Endothelial cell of umbilical vein (primary cell): ENCODE results near the gene LCN6. TPM values are rescaled to one million over a fixed set of nuclear protein-coding genes. Genes with fewer than 3 reads are reported as not detected.
A peak's percentile ranks its signal among the peaks of the same experiment; 100 is the strongest.

ENCODE experiments used
- BruUV-seq: library from RNA; stranded (reverse); fragments of 400-500 nt; replicated peaks from 2 replicates; lab custom pipeline; 2021; lab: Mats Ljungman, UMichigan
- CTCF ChIA-PET: fragments of 300-600, 350-600 bp; sonication (Branson Sonifier 250); formaldehyde crosslinking; loops from one replicate; lab custom pipeline; 2021; ENCODE audit warnings: antibody characterized with exemption, inconsistent platforms; lab: Charles Lee
- POLR2A ChIA-PET: fragments of 300-600, 350-600 bp; sonication (Branson Sonifier 250); formaldehyde crosslinking; loops from one replicate; lab custom pipeline; 2021; ENCODE audit warnings: antibody characterized with exemption, inconsistent platforms; lab: Charles Lee
- DNase-seq: peaks from one replicate; pipeline ENCODE4 v3.0.0-alpha.2; 2011; ENCODE audit warnings: low read depth, low spot score
- FAIRE-seq: peaks from 2 replicates; lab custom pipeline; 2011; peaks lifted over from hg19 to GRCh38; lab: Jason Lieb, UNC
- H2AFZ ChIP-seq: 2 replicates; pipeline ENCODE4 v1.6.0; 2012; ENCODE audit warnings: low read depth, low read length, control low read depth, inconsistent platforms
- H3K27ac ChIP-seq: 2 replicates; pipeline ENCODE4 v1.5.1; 2011; ENCODE audit warnings: low read depth, mild to moderate bottlenecking, control low read depth, low read length, moderate library complexity; ENCODE audit not compliant: insufficient read depth
- H3K27me3 ChIP-seq, 2 experiments: 2 replicates each; pipeline versions ENCODE4 v1.6.0 to v1.6.1; 2011; ENCODE audit warnings: low read length in 2 of 2, mixed read lengths in 1 of 2; ENCODE audit not compliant: control insufficient read depth in 2 of 2, insufficient read depth in 2 of 2
- H3K36me3 ChIP-seq, 2 experiments: 2 replicates in 1 of 2; 3 replicates in 1 of 2; pipeline ENCODE4 v1.5.1; 2011; ENCODE audit warnings: low read length in 2 of 2, mild to moderate bottlenecking in 1 of 2, moderate library complexity in 1 of 2; ENCODE audit not compliant: control insufficient read depth in 2 of 2, insufficient read depth in 2 of 2; ENCODE audit errors: extremely low read depth in 1 of 2
- H3K4me1 ChIP-seq: 3 replicates; pipeline ENCODE4 v1.5.1; 2011; ENCODE audit warnings: mild to moderate bottlenecking, low read length; ENCODE audit not compliant: control insufficient read depth, insufficient read depth; ENCODE audit errors: extremely low read depth
- H3K4me2 ChIP-seq: 2 replicates; pipeline ENCODE4 v1.6.1; 2011; ENCODE audit warnings: low read length, control low read depth, mixed read lengths; ENCODE audit not compliant: insufficient read depth
- H3K4me3 ChIP-seq, 3 experiments: fragments of 200-600 bp in 1 of 3; sonication (generic), shearing (Covaris generic) in 1 of 3; replicated peaks in 1 of 3; 2 replicates each; pipeline ENCODE4 v1.5.1; 2011 to 2016; ENCODE audit warnings: control low read depth in 3 of 3, low read length in 3 of 3, mild to moderate bottlenecking in 2 of 3, inconsistent platforms in 1 of 3, low read depth in 1 of 3, moderate library complexity in 1 of 3; ENCODE audit not compliant: insufficient read depth in 1 of 3
- H3K79me2 ChIP-seq: 2 replicates; pipeline ENCODE4 v1.6.0; 2012; ENCODE audit warnings: low read length, inconsistent platforms; ENCODE audit not compliant: control insufficient read depth, insufficient read depth
- H3K9ac ChIP-seq: replicated peaks from 2 replicates; pipeline ENCODE3; 2011; ENCODE audit warnings: low read length, control low read depth; ENCODE audit not compliant: insufficient read depth; ENCODE audit errors: extremely low read depth
- H3K9me1 ChIP-seq: replicated peaks from 3 replicates; pipeline ENCODE4 v1.6.0; 2011; ENCODE audit warnings: mild to moderate bottlenecking, low read length; ENCODE audit not compliant: control insufficient read depth, insufficient read depth; ENCODE audit errors: extremely low read depth
- H3K9me3 ChIP-seq: replicated peaks from 2 replicates; pipeline ENCODE4 v1.5.1; 2012; ENCODE audit warnings: low read length, inconsistent platforms; ENCODE audit not compliant: control insufficient read depth, insufficient read depth
- H4K20me1 ChIP-seq: replicated peaks from 2 replicates; pipeline ENCODE3; 2011; ENCODE audit warnings: mild to moderate bottlenecking, low read length; ENCODE audit not compliant: control insufficient read depth, insufficient read depth; ENCODE audit errors: extremely low read depth
- FOS ChIP-seq: IDR thresholded peaks from 2 replicates; pipeline ENCODE4 v1.6.1; 2011; ENCODE audit warnings: mild to moderate bottlenecking, low read length, moderate library complexity, borderline replicate concordance; ENCODE audit not compliant: insufficient read depth
- GATA2 ChIP-seq: IDR thresholded peaks from 2 replicates; pipeline ENCODE4 v1.7.0; 2011; ENCODE audit warnings: low read depth, mild to moderate bottlenecking, moderate library complexity, mixed read lengths, low read length; ENCODE audit not compliant: insufficient read length, insufficient read depth
- JUN ChIP-seq: IDR thresholded peaks from 2 replicates; pipeline ENCODE4 v1.6.1; 2011; ENCODE audit warnings: borderline replicate concordance, low read depth; ENCODE audit not compliant: insufficient read length, insufficient read depth
- POLR2A ChIP-seq: IDR thresholded peaks from 2 replicates; pipeline ENCODE4 v1.6.1; 2012; ENCODE audit warnings: low read depth, mild to moderate bottlenecking, control low read depth, low read length
- POLR2AphosphoS5 ChIP-seq: IDR thresholded peaks from 2 replicates; pipeline ENCODE4 v1.6.1; 2012; ENCODE audit warnings: low read depth, mild to moderate bottlenecking, control low read depth, low read length, moderate library complexity; ENCODE audit not compliant: insufficient read depth
- dilution Hi-C: fragments of 300-500 bp; cut with MboI; formaldehyde crosslinking; loops from one replicate; pipeline ENCODE4 v1.15.0; 2019; ENCODE audit warnings: low sequenced_read_pairs; ENCODE audit not compliant: extremely low pct_ligation_motif_present
- intact Hi-C: fragments of 100-400 bp; cut with micrococcal nuclease; formaldehyde crosslinking; loops from one replicate; pipeline ENCODE4 v1.10.0; 2022
- polyA plus RNA-seq, 4 experiments: library from polyadenylated mRNA; depleted of rRNA in 3 of 4; stranded (reverse) in 3 of 4; unstranded in 1 of 4; fragments of >200 nt; gene quantifications; 2 replicates each; pipeline versions ENCODE4 v1.2.1 to v1.2.3, GENCODE V29; 2011 to 2012; ENCODE audit warnings: missing spikeins in 1 of 4
- total RNA-seq: library from RNA; stranded (reverse); gene quantifications from 2 replicates; pipeline ENCODE4 v1.2.3, GENCODE V29; 2021
- TF ChIP-seq, protein P1 (sequence below), 2 donors: IDR thresholded peaks; 1 replicate in 1 of 2; 2 replicates in 1 of 2; pipeline ENCODE4 v1.5.1; 2011; ENCODE audit warnings: low read length in 2 of 2, mild to moderate bottlenecking in 2 of 2, moderate library complexity in 2 of 2, control low read depth in 1 of 2, inconsistent platforms in 1 of 2, low read depth in 1 of 2; ENCODE audit not compliant: insufficient read depth in 1 of 2; ENCODE audit errors: extremely low read depth in 1 of 2
- TF ChIP-seq, protein P2 (sequence below): IDR thresholded peaks from 2 replicates; pipeline ENCODE4 v1.6.1; 2011; ENCODE audit not compliant: insufficient read depth, insufficient read length

The LCN6 gene
- total and polyA plus RNA-seq, 2 donors (not counting 3 experiments of a cell fraction or from before 2014, with no cell fraction given) = 0.17 TPM; not detected in 1

DNA sequence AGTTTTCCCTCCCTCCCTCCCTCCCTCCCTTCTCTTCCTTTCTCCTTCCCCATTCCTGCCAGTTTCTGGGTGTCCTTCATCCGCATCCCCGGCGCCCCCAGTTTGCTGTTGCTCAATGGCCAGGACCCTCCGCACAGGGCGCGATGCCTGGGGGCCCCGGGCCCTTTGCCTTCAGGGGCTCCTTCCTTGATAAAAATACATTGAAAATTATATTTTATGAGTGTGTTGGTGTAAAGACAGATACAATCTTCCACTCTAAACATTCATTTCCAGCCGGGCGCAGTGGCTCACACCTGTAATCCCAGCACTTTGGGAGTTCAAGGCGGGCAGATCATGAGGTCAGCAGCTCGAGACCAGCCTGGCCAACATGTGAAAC is 53.5 kb downstream of the LCN6 start:
- CTCF ChIA-PET = interaction anchor here (0.8 to 1.6 kb wide), 5 partner anchors 8 to 32 kb away, joined by 3 to 5 read pairs (median 4); no protein-coding TSS in a partner anchor

DNA sequence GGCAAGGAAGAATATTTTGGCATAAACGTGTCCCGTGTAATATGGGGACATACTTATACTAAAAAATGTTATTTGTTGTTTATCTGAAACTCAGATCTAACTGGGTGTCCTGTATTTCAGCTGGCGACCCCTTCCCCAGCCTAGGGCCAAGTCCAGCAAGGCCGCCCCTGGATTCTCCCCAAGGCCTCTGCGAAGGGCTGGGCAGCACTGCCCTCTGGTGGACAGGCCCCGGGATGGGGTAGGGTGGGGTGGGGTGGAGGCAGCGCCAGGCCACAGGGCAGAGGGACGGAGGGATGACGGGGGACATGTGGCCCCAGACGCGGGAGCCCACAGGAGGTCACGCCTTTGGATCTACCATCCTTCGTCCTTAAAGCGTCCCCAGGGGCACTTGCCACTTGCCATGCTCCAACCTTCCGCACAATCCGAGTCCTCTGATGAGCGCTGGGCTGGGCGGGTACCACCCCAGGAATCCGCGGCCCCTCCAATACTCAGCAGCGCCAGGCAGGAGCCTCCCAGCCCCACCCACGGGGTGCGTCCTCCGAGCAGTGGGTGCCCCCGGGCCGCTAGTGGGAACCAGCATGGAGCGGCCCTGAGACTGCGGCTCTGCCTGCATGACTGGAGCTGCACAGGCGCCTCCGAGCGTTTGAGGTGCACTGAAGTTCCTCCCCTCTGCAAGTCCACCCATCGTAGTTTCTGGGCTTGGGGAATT is 54.0 kb downstream of the LCN6 start:
- BruUV-seq = no TSS peak
- peak; percentile 24 for FAIRE-seq
- Histone ChIP-seq H3K4me3 (no peak overlapping the region), H3K27ac (no peak overlapping the region), H2AFZ (no peak overlapping the region), H4K20me1 (no peaks in the 10 kb centered on the region), H3K4me2 (no peak overlapping the region), H3K9me1 (no peaks in the 10 kb centered on the region), H3K27me3 (no peaks in the 10 kb centered on the region), H3K36me3 (no peaks in the 10 kb centered on the region), H3K79me2 (no peaks in the 10 kb centered on the region), H3K4me1 (peaks cover 6% of the 10 kb centered on the region), H3K9me3 (no peaks in the 10 kb centered on the region), H3K9ac (no peak overlapping the region)
- TF ChIP-seq POLR2AphosphoS5 = no peak
- TF ChIP-seq, protein P1, sequence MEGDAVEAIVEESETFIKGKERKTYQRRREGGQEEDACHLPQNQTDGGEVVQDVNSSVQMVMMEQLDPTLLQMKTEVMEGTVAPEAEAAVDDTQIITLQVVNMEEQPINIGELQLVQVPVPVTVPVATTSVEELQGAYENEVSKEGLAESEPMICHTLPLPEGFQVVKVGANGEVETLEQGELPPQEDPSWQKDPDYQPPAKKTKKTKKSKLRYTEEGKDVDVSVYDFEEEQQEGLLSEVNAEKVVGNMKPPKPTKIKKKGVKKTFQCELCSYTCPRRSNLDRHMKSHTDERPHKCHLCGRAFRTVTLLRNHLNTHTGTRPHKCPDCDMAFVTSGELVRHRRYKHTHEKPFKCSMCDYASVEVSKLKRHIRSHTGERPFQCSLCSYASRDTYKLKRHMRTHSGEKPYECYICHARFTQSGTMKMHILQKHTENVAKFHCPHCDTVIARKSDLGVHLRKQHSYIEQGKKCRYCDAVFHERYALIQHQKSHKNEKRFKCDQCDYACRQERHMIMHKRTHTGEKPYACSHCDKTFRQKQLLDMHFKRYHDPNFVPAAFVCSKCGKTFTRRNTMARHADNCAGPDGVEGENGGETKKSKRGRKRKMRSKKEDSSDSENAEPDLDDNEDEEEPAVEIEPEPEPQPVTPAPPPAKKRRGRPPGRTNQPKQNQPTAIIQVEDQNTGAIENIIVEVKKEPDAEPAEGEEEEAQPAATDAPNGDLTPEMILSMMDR (IDR thresholded peaks at IDR 0.05; ENCODE audit: extremely low read depth in 1 of 2, insufficient read depth in 1 of 2, low read depth in 1 of 2, low read length in 2 of 2) = peak; percentile 75 to 89
- CTCF ChIA-PET = interaction anchor here (0.7 to 1.6 kb wide), 10 partner anchors 8 to 210 kb away, joined by 3 to 6 read pairs (median 4); no protein-coding TSS in a partner anchor
- DNase-seq = peak; percentile 61
- POLR2A ChIA-PET = no interaction called here
- intact Hi-C loops = loop anchor here (1.0 kb wide), 1 partner anchor 209 kb away; no protein-coding TSS in a partner anchor
- dilution Hi-C loops = no loop called here

More for the DNA sequence above, 53.5 kb downstream of the LCN6 start:
- Histone ChIP-seq H3K9me1 (no peaks in the 10 kb centered on the region), H3K27ac (no peak overlapping the region), H2AFZ (no peak overlapping the region), H3K4me1 (peaks cover 6% of the 10 kb centered on the region), H3K36me3 (no peaks in the 10 kb centered on the region), H3K9ac (no peak overlapping the region), H3K27me3 (no peaks in the 10 kb centered on the region), H3K4me3 (no peak overlapping the region), H4K20me1 (no peaks in the 10 kb centered on the region), H3K79me2 (no peaks in the 10 kb centered on the region), H3K4me2 (no peak overlapping the region), H3K9me3 (no peaks in the 10 kb centered on the region)
- TF ChIP-seq FOS (no peak), JUN (no peak), GATA2 (no peak), POLR2AphosphoS5 (no peak), POLR2A (no peak)
- TF ChIP-seq, protein P2, sequence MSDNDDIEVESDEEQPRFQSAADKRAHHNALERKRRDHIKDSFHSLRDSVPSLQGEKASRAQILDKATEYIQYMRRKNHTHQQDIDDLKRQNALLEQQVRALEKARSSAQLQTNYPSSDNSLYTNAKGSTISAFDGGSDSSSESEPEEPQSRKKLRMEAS = no peak
- dilution Hi-C loops = no loop called here
- POLR2A ChIA-PET = no interaction called here
- no peak for DNase-seq
- BruUV-seq = no TSS peak
- intact Hi-C loops = loop anchor here (1.0 kb wide), 1 partner anchor 210 kb away; no protein-coding TSS in a partner anchor
- no peak for FAIRE-seq
